ENCODE results near the gene INPP5A. TPM values are rescaled to one million over a fixed set of nuclear protein-coding genes. Genes with fewer than 3 reads are reported as not detected.

INPP5A gene
- total RNA-seq, 1 donor from 2014 or later = 36.3 TPM

DNA sequence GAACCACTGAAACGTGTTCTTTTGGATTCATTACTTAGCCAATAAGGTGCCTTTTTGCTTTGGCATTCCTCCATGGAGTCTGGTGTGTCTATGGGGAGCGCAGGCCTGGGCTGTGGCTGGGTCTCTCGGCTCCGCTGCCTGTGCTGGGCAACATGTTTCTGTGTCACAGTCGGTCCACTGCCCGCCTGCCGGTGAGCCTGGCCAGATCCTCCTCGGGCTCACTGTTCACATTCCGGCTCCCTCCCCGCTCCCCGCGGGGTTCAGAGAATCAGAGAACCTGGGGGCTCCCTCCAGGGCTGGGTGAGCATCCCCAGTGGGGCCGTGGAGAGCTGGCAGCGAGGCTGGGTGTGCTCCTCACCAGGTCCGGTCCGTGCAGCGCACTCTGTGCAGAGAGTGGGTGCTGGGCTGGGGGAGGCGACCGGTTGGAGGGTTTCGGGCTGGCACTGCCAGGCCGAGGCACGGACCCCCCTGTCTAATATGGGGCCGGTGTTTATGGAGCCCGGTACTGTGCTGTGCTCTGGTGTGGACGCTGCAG, 70.4 kb downstream of the INPP5A start:
- Mint-ChIP-seq H3K4me3 (ENCODE audit: unreplicated experiment) (no peak overlapping the region), H3K36me3 (ENCODE audit: unreplicated experiment) (peaks cover 11% of the 10 kb centered on the region), H3K27me3 (ENCODE audit: unreplicated experiment) (peaks cover 5% of the 10 kb centered on the region), H3K4me1 (ENCODE audit: low read depth, unreplicated experiment) (peaks cover 7% of the 10 kb centered on the region), H3K9me3 (ENCODE audit: unreplicated experiment) (peaks cover 6% of the 10 kb centered on the region), H3K27ac (ENCODE audit: unreplicated experiment) (no peak overlapping the region)
- DNase-seq = no peak
- TF ChIP-seq CTCF (IDR thresholded peaks at IDR 0.05; ENCODE audit: partially characterized antibody, unreplicated experiment) = no peak

- peaks cover 4% of the 10 kb centered on the region for H3K9me3 Mint-ChIP-seq (ENCODE audit: unreplicated experiment)
- no peak for DNase-seq
- TF ChIP-seq CTCF (IDR thresholded peaks at IDR 0.05; ENCODE audit: partially characterized antibody, unreplicated experiment) = no peak
- H3K36me3 Mint-ChIP-seq (ENCODE audit: unreplicated experiment) = peaks cover 11% of the 10 kb centered on the region
- H3K4me3 Mint-ChIP-seq (ENCODE audit: unreplicated experiment) = no peak overlapping the region
- peaks cover 7% of the 10 kb centered on the region for H3K4me1 Mint-ChIP-seq (ENCODE audit: low read depth, unreplicated experiment)
- H3K27me3 Mint-ChIP-seq (ENCODE audit: unreplicated experiment) = peaks cover 5% of the 10 kb centered on the region
- no peak overlapping the region for H3K27ac Mint-ChIP-seq (ENCODE audit: unreplicated experiment)
These were observed 71.1 kb downstream of the INPP5A start for GRCh38 chr10:132608511-132609195.

DNA sequence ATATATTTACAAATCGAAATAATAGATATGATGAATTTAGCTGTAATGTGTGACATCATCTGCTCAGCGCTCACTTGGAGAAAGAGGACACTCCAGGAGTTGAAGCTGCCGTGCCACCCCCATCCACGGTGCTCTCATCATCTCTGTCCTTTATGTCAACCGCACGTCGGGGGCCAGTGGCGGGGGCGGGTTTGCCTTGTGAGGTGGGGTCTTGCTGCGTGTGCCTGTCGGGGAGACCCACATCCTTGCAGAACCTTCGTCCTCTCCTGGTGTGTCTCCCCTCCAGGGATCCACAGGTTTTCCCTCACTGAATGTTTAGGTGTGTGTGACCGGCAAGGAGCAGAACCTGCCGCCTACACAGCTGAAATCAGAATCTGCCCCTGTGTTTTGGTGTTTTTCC, 71.6 kb downstream of the INPP5A start:
- Mint-ChIP-seq H3K9me3 (ENCODE audit: unreplicated experiment) (peaks cover 4% of the 10 kb centered on the region), H3K36me3 (ENCODE audit: unreplicated experiment) (peaks cover 10% of the 10 kb centered on the region), H3K4me1 (ENCODE audit: low read depth, unreplicated experiment) (peaks cover 7% of the 10 kb centered on the region), H3K4me3 (ENCODE audit: unreplicated experiment) (no peak overlapping the region), H3K27ac (ENCODE audit: unreplicated experiment) (no peak overlapping the region), H3K27me3 (ENCODE audit: unreplicated experiment) (peaks cover 4% of the 10 kb centered on the region)
- DNase-seq = no peak
- TF ChIP-seq CTCF (IDR thresholded peaks at IDR 0.05; ENCODE audit: partially characterized antibody, unreplicated experiment) = no peak

DNA sequence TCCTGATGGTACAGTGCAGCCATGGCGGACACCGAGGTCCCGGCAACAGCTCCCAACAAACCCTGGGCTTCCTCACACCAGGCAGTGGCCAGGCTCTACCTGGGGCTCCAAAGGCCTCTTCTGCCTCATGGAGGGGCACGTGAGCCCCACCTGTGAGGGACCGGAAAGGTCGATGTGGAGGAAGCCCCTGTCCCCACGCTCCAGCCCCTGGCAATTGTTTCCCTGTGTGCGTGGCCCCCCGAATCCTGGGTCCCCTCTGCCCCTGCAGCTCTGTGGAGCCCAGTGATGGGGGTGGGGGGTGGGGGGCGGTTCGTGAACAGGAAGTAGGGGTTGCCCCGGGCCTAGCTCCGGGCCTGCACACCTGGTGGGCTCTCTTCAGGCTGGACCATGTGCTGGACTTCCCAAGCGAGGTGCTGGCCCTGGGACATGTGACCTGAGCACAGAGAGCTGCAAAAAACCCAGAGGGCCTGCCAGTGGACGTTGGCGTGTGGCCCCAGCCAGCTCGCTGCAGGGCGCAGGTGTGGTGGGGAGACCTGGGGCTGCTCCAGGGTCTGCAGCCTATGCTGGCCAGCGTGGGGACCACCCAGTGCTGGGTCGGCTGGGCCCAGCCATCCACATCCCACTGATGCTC, 72.6 kb downstream of the INPP5A start:
- peaks cover 4% of the 10 kb centered on the region for H3K9me3 Mint-ChIP-seq (ENCODE audit: unreplicated experiment)
- H3K4me1 Mint-ChIP-seq (ENCODE audit: low read depth, unreplicated experiment) = peaks cover 7% of the 10 kb centered on the region
- H3K36me3 Mint-ChIP-seq (ENCODE audit: unreplicated experiment) = peaks cover 5% of the 10 kb centered on the region
- H3K27me3 Mint-ChIP-seq (ENCODE audit: unreplicated experiment) = no peaks in the 10 kb centered on the region
- no peak overlapping the region for H3K27ac Mint-ChIP-seq (ENCODE audit: unreplicated experiment)
- DNase-seq = no peak
- no peak overlapping the region for H3K4me3 Mint-ChIP-seq (ENCODE audit: unreplicated experiment)
- no peak for TF ChIP-seq CTCF (IDR thresholded peaks at IDR 0.05; ENCODE audit: partially characterized antibody, unreplicated experiment)
